Measurements from ENCODE around the gene CACNA1G.

Gene CACNA1G

GRCh38 chr17:50657627-50658026 lies 97.1 kb downstream of the CACNA1G start:
- no peaks in the 10 kb centered on the region for H3F3A ChIP-seq (ENCODE audit: insufficient read depth, low read length)
- H3K9me3 ChIP-seq (ENCODE audit: low read length) = 0 out of 2 replicates have a peak, but pooled peaks cover 3% of the 10 kb centered on the region
- H2AFZ ChIP-seq (ENCODE audit: low read length) = no peak overlapping the region
- H3K9me2 ChIP-seq (ENCODE audit: low read depth, low read length) = no peaks in the 10 kb centered on the region
- TF ChIP-seq EZH2 (IDR thresholded peaks at IDR 0.05; ENCODE audit: borderline replicate concordance, low read length) (no peak), CTCF (IDR thresholded peaks at IDR 0.05; ENCODE audit: low read length) (no peak)
- no peak overlapping the region for H3K4me2 ChIP-seq (ENCODE audit: low read length)
- H3K4me1 ChIP-seq (ENCODE audit: insufficient read depth, low read length, severe bottlenecking) = no peaks in the 10 kb centered on the region
- no peak overlapping the region for H3K27ac ChIP-seq (ENCODE audit: low read depth, low read length, poor library complexity, severe bottlenecking)
- H3K79me2 ChIP-seq (ENCODE audit: insufficient read depth, low read length) = no peaks in the 10 kb centered on the region
- no peaks in the 10 kb centered on the region for H3K36me3 ChIP-seq (ENCODE audit: insufficient read depth, low read length)
- H3K9ac ChIP-seq (ENCODE audit: low read length) = no peak overlapping the region
- no peak overlapping the region for H3K4me3 ChIP-seq (ENCODE audit: low read depth, low read length, poor library complexity, severe bottlenecking)
- peaks cover 3% of the 10 kb centered on the region; the same call in 1 of the 2 replicates for H3K27me3 ChIP-seq (ENCODE audit: insufficient read depth, low read length)
- H4K20me1 ChIP-seq (ENCODE audit: insufficient read depth, low read length) = no peaks in the 10 kb centered on the region

GRCh38 chr17:50658616-50659015 lies 98.1 kb downstream of the CACNA1G start:
- no peaks in the 10 kb centered on the region for H3K79me2 ChIP-seq (ENCODE audit: insufficient read depth, low read length)
- no peaks in the 10 kb centered on the region for H4K20me1 ChIP-seq (ENCODE audit: insufficient read depth, low read length)
- H3K4me2 ChIP-seq (ENCODE audit: low read length) = no peak overlapping the region
- no peaks in the 10 kb centered on the region for H3K9me2 ChIP-seq (ENCODE audit: low read depth, low read length)
- no peak overlapping the region for H3K4me3 ChIP-seq (ENCODE audit: low read depth, low read length, poor library complexity, severe bottlenecking)
- H3K27ac ChIP-seq (ENCODE audit: low read depth, low read length, poor library complexity, severe bottlenecking) = no peak overlapping the region
- no peaks in the 10 kb centered on the region; the same call in 1 of the 2 replicates for H3K27me3 ChIP-seq (ENCODE audit: insufficient read depth, low read length)
- TF ChIP-seq CTCF (IDR thresholded peaks at IDR 0.05; ENCODE audit: low read length) = no peak
- no peak for TF ChIP-seq EZH2 (IDR thresholded peaks at IDR 0.05; ENCODE audit: borderline replicate concordance, low read length)
- H2AFZ ChIP-seq (ENCODE audit: low read length) = no peak overlapping the region
- H3F3A ChIP-seq (ENCODE audit: insufficient read depth, low read length) = no peaks in the 10 kb centered on the region
- H3K36me3 ChIP-seq (ENCODE audit: insufficient read depth, low read length) = no peaks in the 10 kb centered on the region
- no peaks in the 10 kb centered on the region for H3K4me1 ChIP-seq (ENCODE audit: insufficient read depth, low read length, severe bottlenecking)
- no peak overlapping the region for H3K9ac ChIP-seq (ENCODE audit: low read length)
- no peaks in the 10 kb centered on the region for H3K9me3 ChIP-seq (ENCODE audit: low read length)

GRCh38 chr17:50659179-50659578 lies 98.7 kb downstream of the CACNA1G start:
- H3K9me2 ChIP-seq (ENCODE audit: low read depth, low read length) = no peaks in the 10 kb centered on the region
- TF ChIP-seq CTCF (IDR thresholded peaks at IDR 0.05; ENCODE audit: low read length) (no peak), EZH2 (IDR thresholded peaks at IDR 0.05; ENCODE audit: borderline replicate concordance, low read length) (no peak)
- no peaks in the 10 kb centered on the region for H4K20me1 ChIP-seq (ENCODE audit: insufficient read depth, low read length)
- no peaks in the 10 kb centered on the region for H3K36me3 ChIP-seq (ENCODE audit: insufficient read depth, low read length)
- H3K9ac ChIP-seq (ENCODE audit: low read length) = no peak overlapping the region
- no peak overlapping the region for H3K4me2 ChIP-seq (ENCODE audit: low read length)
- no peaks in the 10 kb centered on the region for H3K9me3 ChIP-seq (ENCODE audit: low read length)
- H3K79me2 ChIP-seq (ENCODE audit: insufficient read depth, low read length) = no peaks in the 10 kb centered on the region
- no peak overlapping the region for H3K27ac ChIP-seq (ENCODE audit: low read depth, low read length, poor library complexity, severe bottlenecking)
- H3K4me1 ChIP-seq (ENCODE audit: insufficient read depth, low read length, severe bottlenecking) = no peaks in the 10 kb centered on the region
- H3K27me3 ChIP-seq (ENCODE audit: insufficient read depth, low read length) = no peaks in the 10 kb centered on the region; the same call in 1 of the 2 replicates
- no peaks in the 10 kb centered on the region for H3F3A ChIP-seq (ENCODE audit: insufficient read depth, low read length)
- no peak overlapping the region for H2AFZ ChIP-seq (ENCODE audit: low read length)
- no peak overlapping the region for H3K4me3 ChIP-seq (ENCODE audit: low read depth, low read length, poor library complexity, severe bottlenecking)
